ENCODE data around the gene WSCD1. TPM values are rescaled to one million over a fixed set of nuclear protein-coding genes. Genes with fewer than 3 reads are reported as not detected.

WSCD1 gene
- polyA plus RNA-seq, 1 donor from 2014 or later = 9.5 TPM

DNA sequence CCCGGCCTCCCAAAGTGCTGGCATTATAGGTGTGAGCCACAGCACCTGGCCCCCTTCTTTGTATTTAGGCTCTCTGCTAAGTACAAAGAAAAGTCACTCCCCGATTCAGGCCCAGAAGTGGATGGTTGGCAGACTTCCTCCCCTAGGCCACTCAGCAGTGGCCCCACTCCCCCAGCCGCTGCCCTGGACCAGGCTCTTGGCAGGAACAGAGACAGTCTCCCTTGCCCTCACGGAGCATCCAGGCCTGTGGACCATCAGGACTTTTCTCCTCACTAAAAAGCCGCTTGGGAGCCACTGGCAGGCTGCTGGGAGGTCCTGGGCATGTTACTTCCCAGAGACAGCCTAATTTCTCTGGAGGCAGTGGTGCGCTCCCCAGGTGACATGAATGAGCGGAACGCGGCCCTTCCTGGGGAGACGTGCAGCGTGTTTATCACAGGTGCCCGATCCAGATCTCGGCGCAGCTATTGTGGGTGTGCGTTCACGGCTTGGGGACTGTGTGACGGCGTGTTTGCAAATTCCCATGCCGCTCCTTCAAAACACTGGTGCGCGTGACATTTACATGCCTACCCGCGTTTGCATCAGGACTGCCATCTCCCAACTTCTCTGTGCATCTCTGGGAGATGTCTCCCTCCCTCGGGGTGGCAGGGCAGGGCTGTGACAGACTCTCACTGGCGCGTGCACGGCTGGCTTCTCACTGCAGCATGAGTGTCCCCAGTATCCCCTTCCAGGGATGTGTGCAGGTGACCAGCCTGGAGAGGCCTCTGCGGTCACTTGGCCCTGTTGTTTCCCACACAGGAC is 16.6 kb downstream of the WSCD1 start:
- no peak overlapping the region for H2AFZ ChIP-seq (ENCODE audit: low read depth, low read length)
- TF ChIP-seq EP300 (conservative IDR thresholded peaks at IDR 0.05; ENCODE audit: poor library complexity, severe bottlenecking) = no peak
- TF ChIP-seq, protein P1, sequence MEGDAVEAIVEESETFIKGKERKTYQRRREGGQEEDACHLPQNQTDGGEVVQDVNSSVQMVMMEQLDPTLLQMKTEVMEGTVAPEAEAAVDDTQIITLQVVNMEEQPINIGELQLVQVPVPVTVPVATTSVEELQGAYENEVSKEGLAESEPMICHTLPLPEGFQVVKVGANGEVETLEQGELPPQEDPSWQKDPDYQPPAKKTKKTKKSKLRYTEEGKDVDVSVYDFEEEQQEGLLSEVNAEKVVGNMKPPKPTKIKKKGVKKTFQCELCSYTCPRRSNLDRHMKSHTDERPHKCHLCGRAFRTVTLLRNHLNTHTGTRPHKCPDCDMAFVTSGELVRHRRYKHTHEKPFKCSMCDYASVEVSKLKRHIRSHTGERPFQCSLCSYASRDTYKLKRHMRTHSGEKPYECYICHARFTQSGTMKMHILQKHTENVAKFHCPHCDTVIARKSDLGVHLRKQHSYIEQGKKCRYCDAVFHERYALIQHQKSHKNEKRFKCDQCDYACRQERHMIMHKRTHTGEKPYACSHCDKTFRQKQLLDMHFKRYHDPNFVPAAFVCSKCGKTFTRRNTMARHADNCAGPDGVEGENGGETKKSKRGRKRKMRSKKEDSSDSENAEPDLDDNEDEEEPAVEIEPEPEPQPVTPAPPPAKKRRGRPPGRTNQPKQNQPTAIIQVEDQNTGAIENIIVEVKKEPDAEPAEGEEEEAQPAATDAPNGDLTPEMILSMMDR (IDR thresholded peaks at IDR 0.05; ENCODE audit: poor library complexity, severe bottlenecking) = no peak
- no peak for TF ChIP-seq SMC3 (conservative IDR thresholded peaks at IDR 0.05; ENCODE audit: poor library complexity)
- TF ChIP-seq, protein P2, sequence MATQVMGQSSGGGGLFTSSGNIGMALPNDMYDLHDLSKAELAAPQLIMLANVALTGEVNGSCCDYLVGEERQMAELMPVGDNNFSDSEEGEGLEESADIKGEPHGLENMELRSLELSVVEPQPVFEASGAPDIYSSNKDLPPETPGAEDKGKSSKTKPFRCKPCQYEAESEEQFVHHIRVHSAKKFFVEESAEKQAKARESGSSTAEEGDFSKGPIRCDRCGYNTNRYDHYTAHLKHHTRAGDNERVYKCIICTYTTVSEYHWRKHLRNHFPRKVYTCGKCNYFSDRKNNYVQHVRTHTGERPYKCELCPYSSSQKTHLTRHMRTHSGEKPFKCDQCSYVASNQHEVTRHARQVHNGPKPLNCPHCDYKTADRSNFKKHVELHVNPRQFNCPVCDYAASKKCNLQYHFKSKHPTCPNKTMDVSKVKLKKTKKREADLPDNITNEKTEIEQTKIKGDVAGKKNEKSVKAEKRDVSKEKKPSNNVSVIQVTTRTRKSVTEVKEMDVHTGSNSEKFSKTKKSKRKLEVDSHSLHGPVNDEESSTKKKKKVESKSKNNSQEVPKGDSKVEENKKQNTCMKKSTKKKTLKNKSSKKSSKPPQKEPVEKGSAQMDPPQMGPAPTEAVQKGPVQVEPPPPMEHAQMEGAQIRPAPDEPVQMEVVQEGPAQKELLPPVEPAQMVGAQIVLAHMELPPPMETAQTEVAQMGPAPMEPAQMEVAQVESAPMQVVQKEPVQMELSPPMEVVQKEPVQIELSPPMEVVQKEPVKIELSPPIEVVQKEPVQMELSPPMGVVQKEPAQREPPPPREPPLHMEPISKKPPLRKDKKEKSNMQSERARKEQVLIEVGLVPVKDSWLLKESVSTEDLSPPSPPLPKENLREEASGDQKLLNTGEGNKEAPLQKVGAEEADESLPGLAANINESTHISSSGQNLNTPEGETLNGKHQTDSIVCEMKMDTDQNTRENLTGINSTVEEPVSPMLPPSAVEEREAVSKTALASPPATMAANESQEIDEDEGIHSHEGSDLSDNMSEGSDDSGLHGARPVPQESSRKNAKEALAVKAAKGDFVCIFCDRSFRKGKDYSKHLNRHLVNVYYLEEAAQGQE (IDR thresholded peaks at IDR 0.05; ENCODE audit: borderline replicate concordance) = no peak
- TF ChIP-seq RAD21 (conservative IDR thresholded peaks at IDR 0.05) = no peak
- TF ChIP-seq MXI1 (conservative IDR thresholded peaks at IDR 0.05; ENCODE audit: poor library complexity, severe bottlenecking) = no peak
- no peak for TF ChIP-seq TAF1 (IDR thresholded peaks at IDR 0.05; ENCODE audit: low read depth)
- H3K9ac ChIP-seq (ENCODE audit: low read length) = no peak overlapping the region
- H3K9me2 ChIP-seq (ENCODE audit: insufficient read depth, low read length) = no peaks in the 10 kb centered on the region
- no peak overlapping the region for H3K4me2 ChIP-seq (ENCODE audit: low read length)
- H3K4me3 ChIP-seq (ENCODE audit: low read length) = no peak overlapping the region
- H3K27ac ChIP-seq (ENCODE audit: low read length) = no peak overlapping the region
- no peaks in the 10 kb centered on the region for H4K20me1 ChIP-seq (ENCODE audit: insufficient read depth)
- no peaks in the 10 kb centered on the region for H3K27me3 ChIP-seq (ENCODE audit: insufficient read depth, low read depth, low read length)
- no peaks in the 10 kb centered on the region for H3F3A ChIP-seq (ENCODE audit: insufficient read depth, low read length, poor library complexity, severe bottlenecking)
- no peaks in the 10 kb centered on the region for H3K79me2 ChIP-seq (replicated peaks; ENCODE audit: insufficient read depth, low read length)
- H3K36me3 ChIP-seq (ENCODE audit: insufficient read depth, low read length) = no peaks in the 10 kb centered on the region
- H3K9me3 ChIP-seq (ENCODE audit: low read length) = no peaks in the 10 kb centered on the region

DNA sequence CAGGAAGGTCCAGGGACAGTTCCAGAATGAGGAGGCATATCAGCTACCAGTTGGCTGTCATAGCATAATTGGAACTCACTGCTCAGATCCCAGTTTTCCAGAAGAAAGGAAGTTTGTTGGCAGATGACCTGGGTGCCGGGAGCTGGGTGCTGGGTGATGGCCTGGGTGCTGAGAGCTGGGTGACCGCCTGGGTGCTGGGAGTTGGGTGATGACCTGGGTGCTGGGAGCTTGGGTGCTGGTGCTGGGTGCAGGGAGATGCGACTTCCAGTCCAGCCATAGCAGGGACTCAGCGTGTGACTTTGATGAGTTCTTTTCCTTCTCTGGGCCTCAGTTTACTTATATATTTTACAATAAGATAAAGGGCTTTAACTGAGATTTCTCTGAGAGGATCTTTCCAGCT is 18.0 kb downstream of the WSCD1 start:
- Histone ChIP-seq H3K36me3 (ENCODE audit: insufficient read depth, low read length) (no peaks in the 10 kb centered on the region), H3K79me2 (replicated peaks; ENCODE audit: insufficient read depth, low read length) (no peaks in the 10 kb centered on the region), H3K27ac (ENCODE audit: low read length) (no peak overlapping the region)

More for the DNA sequence above, 18.0 kb downstream of the WSCD1 start:
- Histone ChIP-seq H3F3A (ENCODE audit: insufficient read depth, low read length, poor library complexity, severe bottlenecking) (no peaks in the 10 kb centered on the region), H3K9me2 (ENCODE audit: insufficient read depth, low read length) (no peaks in the 10 kb centered on the region), H2AFZ (ENCODE audit: low read depth, low read length) (no peak overlapping the region), H3K27me3 (ENCODE audit: insufficient read depth, low read depth, low read length) (no peaks in the 10 kb centered on the region), H3K9me3 (ENCODE audit: low read length) (no peaks in the 10 kb centered on the region), H3K9ac (ENCODE audit: low read length) (no peak overlapping the region), H4K20me1 (ENCODE audit: insufficient read depth) (no peaks in the 10 kb centered on the region), H3K4me3 (ENCODE audit: low read length) (no peak overlapping the region), H3K4me2 (ENCODE audit: low read length) (no peak overlapping the region)
- TF ChIP-seq EZH2 (IDR thresholded peaks at IDR 0.05; ENCODE audit: borderline replicate concordance, insufficient read depth, low read length, poor library complexity, severe bottlenecking) (no peak), TAF1 (IDR thresholded peaks at IDR 0.05; ENCODE audit: low read depth) (no peak), RAD21 (conservative IDR thresholded peaks at IDR 0.05) (no peak), SMC3 (conservative IDR thresholded peaks at IDR 0.05; ENCODE audit: poor library complexity) (no peak), MXI1 (conservative IDR thresholded peaks at IDR 0.05; ENCODE audit: poor library complexity, severe bottlenecking) (no peak), EP300 (conservative IDR thresholded peaks at IDR 0.05; ENCODE audit: poor library complexity, severe bottlenecking) (no peak), POLR2AphosphoS5 (IDR thresholded peaks at IDR 0.05) (no peak)
- TF ChIP-seq, protein P1 (IDR thresholded peaks at IDR 0.05; ENCODE audit: poor library complexity, severe bottlenecking) = no peak
- TF ChIP-seq, protein P2 (IDR thresholded peaks at IDR 0.05; ENCODE audit: borderline replicate concordance) = no peak

Data from neural cell (in vitro differentiated cells).